ENCODE measurements around the gene CD81. TPM values are rescaled to one million over a fixed set of nuclear protein-coding genes. Genes with fewer than 3 reads are reported as not detected.

Gene CD81
- total and polyA plus RNA-seq, 10 of the 15 experiments (the other 5 are each of a cell fraction or from before 2014, with no cell fraction given), result 2.0 to 145 (median 57.2) TPM

- no peaks in the 10 kb centered on the region; the same call in 2 of the 3 replicates for H3K9me3 ChIP-seq (replicated peaks; ENCODE audit: control insufficient read depth, insufficient read depth, low read length)
- ChIA-PET SMC1A (ENCODE audit: uncharacterized antibody, unreplicated experiment) (interaction anchor here (0.9 to 1.1 kb wide), 2 partner anchors 105 to 461 kb away, joined by 3 to 8 read pairs; no protein-coding TSS in a partner anchor), CTCF (interaction anchor here (1.1 to 1.9 kb wide), 3 partner anchors 104 to 122 kb away, joined by 8 to 10 read pairs (median 10); no protein-coding TSS in a partner anchor), POLR2A (no interaction called here), RAD21 (ENCODE audit: unreplicated experiment) (interaction anchor here (0.8 to 1.7 kb wide), 3 partner anchors 102 to 106 kb away, joined by 3 to 5 read pairs (median 4); no protein-coding TSS in a partner anchor)
- ATAC-seq (no peak), FAIRE-seq (no peak), DNase-seq (ENCODE audit: low read depth, low spot score) (no peak)
- WGBS (ENCODE audit: insufficient coverage, insufficient replicate concordance, low lambda C conversion rate, missing lambda C conversion rate), result 46% methylated on average over 14 of the region's 14 CpGs
- no peak overlapping the region for H3K27ac ChIP-seq (ENCODE audit: control insufficient read depth, insufficient read depth)
- no peak overlapping the region for H3K4me3 ChIP-seq
- no TSS peak for BruUV-seq (replicated peaks)
- in situ Hi-C loops (cut with MboI) (loop anchor here (5.0 kb wide), 2 partner anchors 105 to 450 kb away; no protein-coding TSS in a partner anchor), intact Hi-C loops (cut with micrococcal nuclease; ENCODE audit: unreplicated experiment) (loop anchor here (10.0 kb wide), 1 partner anchor 58 kb away; no protein-coding TSS in a partner anchor)
- no peaks in the 10 kb centered on the region for H3K79me2 ChIP-seq (ENCODE audit: control insufficient read depth, insufficient read depth, low read length)
- H3K36me3 ChIP-seq (ENCODE audit: control insufficient read depth in 2 of 2, insufficient read depth in 2 of 2, low read length in 1 of 2), result no peaks in the 10 kb centered on the region
- H3K9ac ChIP-seq (ENCODE audit: control insufficient read depth, insufficient read depth, low read length), result no peak overlapping the region
- H2AFZ ChIP-seq (ENCODE audit: control insufficient read depth, low read depth, low read length), result no peak overlapping the region
- no peaks in the 10 kb centered on the region for H4K20me1 ChIP-seq (ENCODE audit: control insufficient read depth, insufficient read depth)
- no peaks in the 10 kb centered on the region for H3K27me3 ChIP-seq (replicated peaks in 1 of 2; ENCODE audit: control insufficient read depth in 2 of 2, insufficient read depth in 2 of 2, low read length in 1 of 2)
- H3K4me1 ChIP-seq (ENCODE audit: control insufficient read depth, insufficient read depth, low read length), result no peaks in the 10 kb centered on the region
- H3K4me2 ChIP-seq (ENCODE audit: control insufficient read depth, insufficient read depth), result no peak overlapping the region
- TF ChIP-seq, protein P1, sequence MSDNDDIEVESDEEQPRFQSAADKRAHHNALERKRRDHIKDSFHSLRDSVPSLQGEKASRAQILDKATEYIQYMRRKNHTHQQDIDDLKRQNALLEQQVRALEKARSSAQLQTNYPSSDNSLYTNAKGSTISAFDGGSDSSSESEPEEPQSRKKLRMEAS (IDR thresholded peaks at IDR 0.05; ENCODE audit: low read depth, low read length), result no peak
- TF ChIP-seq ETV6 (conservative IDR thresholded peaks at IDR 0.05 in 1 of 2, IDR thresholded peaks at IDR 0.05 in 1 of 2; ENCODE audit: borderline replicate concordance in 1 of 2, low read depth in 1 of 2) (no peak), ZNF622 (IDR thresholded peaks at IDR 0.05) (no peak), SMARCA5 (IDR thresholded peaks at IDR 0.05) (no peak), NFIC (IDR thresholded peaks at IDR 0.05; ENCODE audit: low read depth, low read length) (no peak), HDAC2 (IDR thresholded peaks at IDR 0.05) (no peak), HDAC6 (IDR thresholded peaks at IDR 0.05; ENCODE audit: unreplicated experiment) (no peak), RCOR1 (conservative IDR thresholded peaks at IDR 0.05; ENCODE audit: low read depth, low read length) (no peak), TCF12 (IDR thresholded peaks at IDR 0.05; ENCODE audit: low read depth, low read length) (no peak), MLLT1 (IDR thresholded peaks at IDR 0.05) (no peak), IKZF2 (IDR thresholded peaks at IDR 0.05) (no peak), TBL1XR1 (IDR thresholded peaks at IDR 0.05; ENCODE audit: low read depth, low read length) (no peak)
- TF ChIP-seq, protein P2, sequence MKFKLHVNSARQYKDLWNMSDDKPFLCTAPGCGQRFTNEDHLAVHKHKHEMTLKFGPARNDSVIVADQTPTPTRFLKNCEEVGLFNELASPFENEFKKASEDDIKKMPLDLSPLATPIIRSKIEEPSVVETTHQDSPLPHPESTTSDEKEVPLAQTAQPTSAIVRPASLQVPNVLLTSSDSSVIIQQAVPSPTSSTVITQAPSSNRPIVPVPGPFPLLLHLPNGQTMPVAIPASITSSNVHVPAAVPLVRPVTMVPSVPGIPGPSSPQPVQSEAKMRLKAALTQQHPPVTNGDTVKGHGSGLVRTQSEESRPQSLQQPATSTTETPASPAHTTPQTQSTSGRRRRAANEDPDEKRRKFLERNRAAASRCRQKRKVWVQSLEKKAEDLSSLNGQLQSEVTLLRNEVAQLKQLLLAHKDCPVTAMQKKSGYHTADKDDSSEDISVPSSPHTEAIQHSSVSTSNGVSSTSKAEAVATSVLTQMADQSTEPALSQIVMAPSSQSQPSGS (IDR thresholded peaks at IDR 0.05; ENCODE audit: low read length), result no peak
- TF ChIP-seq, protein P3, sequence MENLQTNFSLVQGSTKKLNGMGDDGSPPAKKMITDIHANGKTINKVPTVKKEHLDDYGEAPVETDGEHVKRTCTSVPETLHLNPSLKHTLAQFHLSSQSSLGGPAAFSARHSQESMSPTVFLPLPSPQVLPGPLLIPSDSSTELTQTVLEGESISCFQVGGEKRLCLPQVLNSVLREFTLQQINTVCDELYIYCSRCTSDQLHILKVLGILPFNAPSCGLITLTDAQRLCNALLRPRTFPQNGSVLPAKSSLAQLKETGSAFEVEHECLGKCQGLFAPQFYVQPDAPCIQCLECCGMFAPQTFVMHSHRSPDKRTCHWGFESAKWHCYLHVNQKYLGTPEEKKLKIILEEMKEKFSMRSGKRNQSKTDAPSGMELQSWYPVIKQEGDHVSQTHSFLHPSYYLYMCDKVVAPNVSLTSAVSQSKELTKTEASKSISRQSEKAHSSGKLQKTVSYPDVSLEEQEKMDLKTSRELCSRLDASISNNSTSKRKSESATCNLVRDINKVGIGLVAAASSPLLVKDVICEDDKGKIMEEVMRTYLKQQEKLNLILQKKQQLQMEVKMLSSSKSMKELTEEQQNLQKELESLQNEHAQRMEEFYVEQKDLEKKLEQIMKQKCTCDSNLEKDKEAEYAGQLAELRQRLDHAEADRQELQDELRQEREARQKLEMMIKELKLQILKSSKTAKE (IDR thresholded peaks at IDR 0.05; ENCODE audit: low read depth, poor library complexity, severe bottlenecking), result no peak
- TF ChIP-seq, protein P4, sequence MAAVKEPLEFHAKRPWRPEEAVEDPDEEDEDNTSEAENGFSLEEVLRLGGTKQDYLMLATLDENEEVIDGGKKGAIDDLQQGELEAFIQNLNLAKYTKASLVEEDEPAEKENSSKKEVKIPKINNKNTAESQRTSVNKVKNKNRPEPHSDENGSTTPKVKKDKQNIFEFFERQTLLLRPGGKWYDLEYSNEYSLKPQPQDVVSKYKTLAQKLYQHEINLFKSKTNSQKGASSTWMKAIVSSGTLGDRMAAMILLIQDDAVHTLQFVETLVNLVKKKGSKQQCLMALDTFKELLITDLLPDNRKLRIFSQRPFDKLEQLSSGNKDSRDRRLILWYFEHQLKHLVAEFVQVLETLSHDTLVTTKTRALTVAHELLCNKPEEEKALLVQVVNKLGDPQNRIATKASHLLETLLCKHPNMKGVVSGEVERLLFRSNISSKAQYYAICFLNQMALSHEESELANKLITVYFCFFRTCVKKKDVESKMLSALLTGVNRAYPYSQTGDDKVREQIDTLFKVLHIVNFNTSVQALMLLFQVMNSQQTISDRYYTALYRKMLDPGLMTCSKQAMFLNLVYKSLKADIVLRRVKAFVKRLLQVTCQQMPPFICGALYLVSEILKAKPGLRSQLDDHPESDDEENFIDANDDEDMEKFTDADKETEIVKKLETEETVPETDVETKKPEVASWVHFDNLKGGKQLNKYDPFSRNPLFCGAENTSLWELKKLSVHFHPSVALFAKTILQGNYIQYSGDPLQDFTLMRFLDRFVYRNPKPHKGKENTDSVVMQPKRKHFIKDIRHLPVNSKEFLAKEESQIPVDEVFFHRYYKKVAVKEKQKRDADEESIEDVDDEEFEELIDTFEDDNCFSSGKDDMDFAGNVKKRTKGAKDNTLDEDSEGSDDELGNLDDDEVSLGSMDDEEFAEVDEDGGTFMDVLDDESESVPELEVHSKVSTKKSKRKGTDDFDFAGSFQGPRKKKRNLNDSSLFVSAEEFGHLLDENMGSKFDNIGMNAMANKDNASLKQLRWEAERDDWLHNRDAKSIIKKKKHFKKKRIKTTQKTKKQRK (IDR thresholded peaks at IDR 0.05; ENCODE audit: low read depth, low read length), result no peak
Observed at GRCh38 chr11:2426826-2427521, 49.9 kb downstream of the CD81 start.

Measured in GM12878 (cell line).